DND-41 (cell line): ENCODE data around the gene ZNF366.

Experiments used
- EZH2 ChIP-seq: IDR thresholded peaks from 3 replicates; pipeline ENCODE4 v1.6.1; 2012; ENCODE audit warnings: borderline replicate concordance, low read depth, mild to moderate bottlenecking, moderate library complexity, low read length, inconsistent platforms; ENCODE audit not compliant: severe bottlenecking
- TF ChIP-seq, protein P1 (sequence below): IDR thresholded peaks from 2 replicates; pipeline ENCODE4 v1.5.1; 2012; ENCODE audit warnings: borderline replicate concordance, low read length, moderate library complexity, mild to moderate bottlenecking; ENCODE audit not compliant: poor library complexity, severe bottlenecking; ENCODE audit errors: extremely low read depth

DNA sequence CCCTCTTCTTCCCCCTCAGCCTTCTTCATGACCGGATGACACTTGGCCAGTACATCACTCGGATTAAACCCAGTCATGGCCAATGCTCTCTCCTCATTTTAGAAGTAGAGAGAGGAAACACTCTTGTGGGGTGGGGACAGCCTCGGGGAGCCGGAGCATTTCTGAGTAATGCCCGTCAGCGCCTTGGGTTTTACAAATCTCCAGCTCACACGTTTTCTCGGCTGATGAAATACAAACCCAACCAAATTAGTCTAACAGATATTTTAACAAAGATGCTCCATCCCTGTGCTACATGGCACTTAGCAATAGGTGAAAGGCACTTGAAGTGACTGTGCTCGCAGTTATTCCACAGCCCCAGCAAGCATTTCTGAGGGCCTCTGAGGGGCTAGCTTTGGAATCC, 51.7 kb downstream of the ZNF366 start:
- no peak for TF ChIP-seq EZH2
- TF ChIP-seq, protein P1, sequence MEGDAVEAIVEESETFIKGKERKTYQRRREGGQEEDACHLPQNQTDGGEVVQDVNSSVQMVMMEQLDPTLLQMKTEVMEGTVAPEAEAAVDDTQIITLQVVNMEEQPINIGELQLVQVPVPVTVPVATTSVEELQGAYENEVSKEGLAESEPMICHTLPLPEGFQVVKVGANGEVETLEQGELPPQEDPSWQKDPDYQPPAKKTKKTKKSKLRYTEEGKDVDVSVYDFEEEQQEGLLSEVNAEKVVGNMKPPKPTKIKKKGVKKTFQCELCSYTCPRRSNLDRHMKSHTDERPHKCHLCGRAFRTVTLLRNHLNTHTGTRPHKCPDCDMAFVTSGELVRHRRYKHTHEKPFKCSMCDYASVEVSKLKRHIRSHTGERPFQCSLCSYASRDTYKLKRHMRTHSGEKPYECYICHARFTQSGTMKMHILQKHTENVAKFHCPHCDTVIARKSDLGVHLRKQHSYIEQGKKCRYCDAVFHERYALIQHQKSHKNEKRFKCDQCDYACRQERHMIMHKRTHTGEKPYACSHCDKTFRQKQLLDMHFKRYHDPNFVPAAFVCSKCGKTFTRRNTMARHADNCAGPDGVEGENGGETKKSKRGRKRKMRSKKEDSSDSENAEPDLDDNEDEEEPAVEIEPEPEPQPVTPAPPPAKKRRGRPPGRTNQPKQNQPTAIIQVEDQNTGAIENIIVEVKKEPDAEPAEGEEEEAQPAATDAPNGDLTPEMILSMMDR, result no peak
